Natural killer cell (primary cell): ENCODE data around the gene CD86. TPM values are rescaled to one million over a fixed set of nuclear protein-coding genes. Genes with fewer than 3 reads are reported as not detected.
A peak's percentile ranks its signal among the peaks of the same experiment; 100 is the strongest.

Experiments used
- ATAC-seq, 3 donors: fragments of 150-1000 bp in 2 of 3; fragments of 200-7000 bp in 1 of 3; cut with Tn5 transposase; 1 replicate in 1 of 3; 2 replicates in 2 of 3; pipeline ENCODE4 v1.10.0; 2021; ENCODE audit warnings: mild to moderate bottlenecking in 2 of 3, moderate library complexity in 2 of 3
- DNase-seq, 2 donors: peaks; one replicate each; pipeline versions ENCODE4 v3.0.0 to v3.0.0-alpha.2; 2013 to 2021; ENCODE audit warnings: mixed read lengths in 1 of 2
- H3K27ac ChIP-seq: one replicate; pipeline ENCODE4 v1.5.1; 2013; ENCODE audit warnings: mild to moderate bottlenecking, low read length
- H3K27me3 ChIP-seq: one replicate; pipeline ENCODE4 v1.6.1; 2013; ENCODE audit warnings: low read length; ENCODE audit not compliant: control insufficient read depth, insufficient read depth
- H3K36me3 ChIP-seq: one replicate; pipeline ENCODE4 v1.6.1; 2013; ENCODE audit warnings: low read length; ENCODE audit not compliant: control insufficient read depth, insufficient read depth
- H3K4me1 ChIP-seq: one replicate; pipeline ENCODE4 v1.6.1; 2013; ENCODE audit warnings: low read length; ENCODE audit not compliant: control insufficient read depth, insufficient read depth
- H3K4me3 ChIP-seq: one replicate; pipeline ENCODE4 v1.5.1; 2013; ENCODE audit warnings: low read length
- H3K9me3 ChIP-seq: one replicate; pipeline ENCODE4 v1.6.1; 2013; ENCODE audit warnings: low read length; ENCODE audit not compliant: control insufficient read depth, insufficient read depth
- H3K27ac Mint-ChIP-seq, 2 donors: one replicate each; pipeline ENCODE4 v1.8.0; 2022; ENCODE audit warnings: mild to moderate bottlenecking in 2 of 2, mixed read lengths in 2 of 2, moderate library complexity in 1 of 2
- H3K27me3 Mint-ChIP-seq, 2 donors: one replicate each; pipeline ENCODE4 v1.8.0; 2022; ENCODE audit warnings: low read depth in 2 of 2, mixed read lengths in 2 of 2
- H3K36me3 Mint-ChIP-seq: one replicate; pipeline ENCODE4 v1.8.0; 2022; ENCODE audit warnings: mixed read lengths
- H3K4me1 Mint-ChIP-seq, 2 donors: one replicate each; pipeline ENCODE4 v1.8.0; 2022; ENCODE audit warnings: mixed read lengths in 2 of 2
- H3K4me3 Mint-ChIP-seq: one replicate; pipeline ENCODE4 v1.8.0; 2022; ENCODE audit warnings: mild to moderate bottlenecking, moderate library complexity, mixed read lengths
- H3K9me3 Mint-ChIP-seq, 2 donors: one replicate each; pipeline ENCODE4 v1.8.0; 2022; ENCODE audit warnings: mixed read lengths in 2 of 2
- WGBS: methylation state at CpG from one replicate; pipeline ENCODE4 v1.1.7; 2013; ENCODE audit warnings: missing lambda C conversion rate; ENCODE audit not compliant: insufficient coverage; 5-methylcytosine and 5-hydroxymethylcytosine counted together
- intact Hi-C: fragments of 100-400 bp; cut with micrococcal nuclease; formaldehyde crosslinking; loops from one replicate; pipeline ENCODE4 v1.14.2; 2022
- total RNA-seq, 4 donors: library from RNA; stranded (reverse); fragments of 120-200 nt in 1 of 4; gene quantifications; one replicate each; pipeline versions ENCODE4 v1.2.3 to v1.2.4, GENCODE V29; 2013 to 2022
- TF ChIP-seq, protein P1 (sequence below): fragments of 200-600 bp; IDR thresholded peaks from one replicate; pipeline ENCODE4 v1.8.0; 2022; ENCODE audit warnings: antibody characterized with exemption

Gene CD86
- total RNA-seq, 3 donors from 2014 or later (not counting 1 experiment from before 2014, with no cell fraction given), result 2.1 to 6.9 (median 4.7) TPM

DNA sequence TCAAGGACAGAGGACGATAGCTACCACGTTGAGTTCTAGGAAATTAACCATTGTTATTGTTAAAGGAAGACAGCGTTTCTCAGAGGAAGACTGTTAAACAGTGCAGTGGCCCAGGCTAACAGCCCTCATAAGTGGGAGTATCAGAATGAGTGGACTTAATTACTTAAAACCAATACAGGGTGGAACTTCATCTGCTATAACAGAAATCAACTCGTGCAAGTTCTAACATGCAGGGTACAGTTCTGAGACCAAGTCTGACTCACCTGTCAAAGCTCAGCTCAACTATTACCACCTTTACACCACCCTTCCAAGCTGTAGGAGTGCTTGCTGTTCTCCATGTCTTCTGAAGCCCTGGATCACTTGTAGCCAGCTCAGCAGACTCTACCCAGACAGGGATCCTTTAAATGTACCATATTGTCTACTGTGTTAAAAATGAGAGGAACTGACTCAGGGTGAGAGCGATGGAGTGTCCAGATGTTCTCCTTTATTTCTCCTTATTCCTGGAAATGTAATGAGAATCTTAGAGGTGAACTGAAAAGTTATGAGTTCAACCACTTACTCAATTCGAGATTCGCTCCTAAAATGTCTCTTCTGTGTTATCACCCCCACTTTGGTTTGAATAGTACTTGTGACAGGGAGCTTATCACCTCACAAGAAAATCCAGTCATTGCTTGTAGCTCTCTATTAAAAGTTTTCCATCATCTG lies 26.5 kb downstream of the CD86 start:
- TF ChIP-seq, protein P1, sequence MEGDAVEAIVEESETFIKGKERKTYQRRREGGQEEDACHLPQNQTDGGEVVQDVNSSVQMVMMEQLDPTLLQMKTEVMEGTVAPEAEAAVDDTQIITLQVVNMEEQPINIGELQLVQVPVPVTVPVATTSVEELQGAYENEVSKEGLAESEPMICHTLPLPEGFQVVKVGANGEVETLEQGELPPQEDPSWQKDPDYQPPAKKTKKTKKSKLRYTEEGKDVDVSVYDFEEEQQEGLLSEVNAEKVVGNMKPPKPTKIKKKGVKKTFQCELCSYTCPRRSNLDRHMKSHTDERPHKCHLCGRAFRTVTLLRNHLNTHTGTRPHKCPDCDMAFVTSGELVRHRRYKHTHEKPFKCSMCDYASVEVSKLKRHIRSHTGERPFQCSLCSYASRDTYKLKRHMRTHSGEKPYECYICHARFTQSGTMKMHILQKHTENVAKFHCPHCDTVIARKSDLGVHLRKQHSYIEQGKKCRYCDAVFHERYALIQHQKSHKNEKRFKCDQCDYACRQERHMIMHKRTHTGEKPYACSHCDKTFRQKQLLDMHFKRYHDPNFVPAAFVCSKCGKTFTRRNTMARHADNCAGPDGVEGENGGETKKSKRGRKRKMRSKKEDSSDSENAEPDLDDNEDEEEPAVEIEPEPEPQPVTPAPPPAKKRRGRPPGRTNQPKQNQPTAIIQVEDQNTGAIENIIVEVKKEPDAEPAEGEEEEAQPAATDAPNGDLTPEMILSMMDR, result no peak
- Mint-ChIP-seq H3K27ac (no peak overlapping the region), H3K36me3 (no peaks in the 10 kb centered on the region), H3K4me3 (no peak overlapping the region), H3K27me3 (peaks cover 0 to 9% of the 10 kb centered on the region in 2 donors), H3K9me3 (no peaks in the 10 kb centered on the region), H3K4me1 (no peaks in the 10 kb centered on the region)
- no peaks in the 10 kb centered on the region for H3K9me3 ChIP-seq
- WGBS, result 72% methylated on average over 6 of the region's 7 CpGs
- H3K4me3 ChIP-seq, result no peak overlapping the region
- no peaks in the 10 kb centered on the region for H3K27me3 ChIP-seq
- H3K36me3 ChIP-seq, result no peaks in the 10 kb centered on the region
- H3K27ac ChIP-seq, result no peak overlapping the region
- peaks cover 16% of the 10 kb centered on the region for H3K4me1 ChIP-seq
- intact Hi-C loops, result no loop called here
- DNase-seq, result no peak
- ATAC-seq, result no peak

DNA sequence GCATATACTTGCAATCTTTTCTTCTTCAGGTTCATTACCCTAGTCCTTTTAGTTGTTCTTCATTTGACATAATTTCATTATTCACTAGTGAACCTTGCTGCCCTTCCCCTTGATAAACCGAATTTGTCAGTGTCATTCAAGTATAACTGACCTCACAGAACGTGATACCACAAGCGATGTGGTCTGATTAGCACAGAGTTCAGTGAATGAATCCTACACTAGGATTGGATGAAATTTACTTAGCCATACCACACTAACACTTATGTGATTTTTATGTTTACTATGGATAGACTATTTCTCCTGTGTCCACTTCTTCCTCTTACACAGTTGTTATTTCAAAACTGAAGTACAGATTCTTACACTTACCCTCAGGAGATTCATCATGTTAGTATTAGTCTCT lies 27.2 kb downstream of the CD86 start:
- H3K4me3 Mint-ChIP-seq, result no peak overlapping the region
- H3K36me3 Mint-ChIP-seq, result no peaks in the 10 kb centered on the region
- no peak for DNase-seq
- Histone ChIP-seq H3K4me3 (no peak overlapping the region), H3K27ac (no peak overlapping the region), H3K9me3 (no peaks in the 10 kb centered on the region), H3K27me3 (no peaks in the 10 kb centered on the region), H3K4me1 (peaks cover 11% of the 10 kb centered on the region), H3K36me3 (no peaks in the 10 kb centered on the region)
- TF ChIP-seq, protein P1, result no peak
- intact Hi-C loops, result no loop called here
- peaks cover 0 to 6% of the 10 kb centered on the region in 2 donors for H3K27me3 Mint-ChIP-seq
- no peaks in the 10 kb centered on the region for H3K4me1 Mint-ChIP-seq
- ATAC-seq, result no peak
- no peak overlapping the region for H3K27ac Mint-ChIP-seq
- WGBS, result 71% methylated on average over 3 of the region's 3 CpGs
- H3K9me3 Mint-ChIP-seq, result no peaks in the 10 kb centered on the region

DNA sequence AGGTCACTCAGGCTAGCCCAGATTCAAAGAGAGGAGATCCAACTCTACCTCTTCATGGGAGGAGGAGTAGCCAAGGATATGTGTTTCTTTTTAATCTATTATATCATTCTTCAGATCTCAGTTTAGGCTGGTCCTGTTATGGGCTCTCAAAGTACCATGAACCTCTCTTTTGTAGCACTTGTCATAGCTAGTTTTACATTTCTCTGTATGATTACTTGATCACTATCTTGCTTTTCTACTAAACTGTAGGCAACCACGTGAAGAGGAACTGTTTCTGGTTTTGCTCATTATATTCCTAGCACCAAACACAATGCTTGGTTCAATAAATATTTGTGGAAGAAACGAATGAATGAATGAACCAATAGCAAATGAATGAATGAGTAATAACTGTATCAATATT lies 29.6 kb downstream of the CD86 start:
- WGBS, result no CpG with 5 or more reads among the region's 2 CpGs
- H3K27me3 Mint-ChIP-seq, result peaks cover 0 to 6% of the 10 kb centered on the region in 2 donors
- DNase-seq, result no peak
- Histone ChIP-seq H3K4me1 (peaks cover 3% of the 10 kb centered on the region), H3K27ac (no peak overlapping the region), H3K27me3 (no peaks in the 10 kb centered on the region), H3K9me3 (no peaks in the 10 kb centered on the region), H3K4me3 (no peak overlapping the region), H3K36me3 (no peaks in the 10 kb centered on the region)
- no peaks in the 10 kb centered on the region for H3K36me3 Mint-ChIP-seq
- H3K4me3 Mint-ChIP-seq, result no peak overlapping the region
- intact Hi-C loops, result no loop called here
- no peaks in the 10 kb centered on the region for H3K4me1 Mint-ChIP-seq
- H3K9me3 Mint-ChIP-seq, result no peaks in the 10 kb centered on the region
- ATAC-seq, result no peak
- TF ChIP-seq, protein P1, result no peak
- no peak overlapping the region for H3K27ac Mint-ChIP-seq

DNA sequence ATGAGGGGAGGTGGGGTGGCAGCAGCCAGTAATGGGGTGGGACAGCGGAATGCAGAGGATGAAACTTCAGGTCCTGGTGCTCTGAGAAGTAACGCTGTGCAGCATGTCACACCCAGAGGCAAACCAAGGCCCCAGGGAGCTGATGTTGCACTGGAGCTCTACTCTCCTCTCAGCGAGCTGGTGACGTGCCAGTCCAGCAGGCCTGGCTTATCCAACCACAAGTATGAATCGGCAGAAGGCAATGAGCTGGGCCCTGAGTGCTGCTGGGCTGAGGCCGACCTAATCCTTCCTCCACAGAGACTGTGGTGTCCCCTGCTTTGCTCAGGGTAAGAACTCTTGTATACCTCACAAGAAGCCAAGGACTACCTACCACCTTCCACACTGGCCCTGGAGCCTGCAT lies 30.5 kb downstream of the CD86 start:
- ATAC-seq (peak in 1 of 3 donors; percentile 38), DNase-seq (no peak)
- Histone ChIP-seq H3K4me3 (no peak overlapping the region), H3K36me3 (no peaks in the 10 kb centered on the region), H3K27me3 (no peaks in the 10 kb centered on the region), H3K27ac (no peak overlapping the region), H3K9me3 (no peaks in the 10 kb centered on the region), H3K4me1 (peaks cover 3% of the 10 kb centered on the region)
- peaks cover 0 to 6% of the 10 kb centered on the region in 2 donors for H3K27me3 Mint-ChIP-seq
- H3K27ac Mint-ChIP-seq, result no peak overlapping the region
- WGBS, result 73% methylated on average over 6 of the region's 6 CpGs
- TF ChIP-seq, protein P1, result no peak
- no peaks in the 10 kb centered on the region for H3K9me3 Mint-ChIP-seq
- H3K36me3 Mint-ChIP-seq, result no peaks in the 10 kb centered on the region
- no peak overlapping the region for H3K4me3 Mint-ChIP-seq
- intact Hi-C loops, result no loop called here
- no peaks in the 10 kb centered on the region for H3K4me1 Mint-ChIP-seq
